B cell (primary cell): ENCODE results near the gene KHDC4. TPM values are rescaled to one million over a fixed set of nuclear protein-coding genes. Genes with fewer than 3 reads are reported as not detected.
A peak's percentile ranks its signal among the peaks of the same experiment; 100 is the strongest.

Experiments used
- ATAC-seq: fragments of 200-7000 bp; cut with Tn5 transposase; one replicate; pipeline ENCODE4 v1.10.0; 2021; ENCODE audit warnings: low read depth, mild to moderate bottlenecking, moderate number of reproducible peaks, moderate library complexity
- CTCF ChIA-PET: fragments of 350-600 bp; sonication (Branson Sonifier 250); formaldehyde crosslinking; loops from one replicate; lab custom pipeline; 2021; ENCODE audit warnings: antibody characterized with exemption, inconsistent platforms; lab: Charles Lee
- POLR2A ChIA-PET: fragments of 350-600 bp; sonication (Branson Sonifier 250); formaldehyde crosslinking; loops from one replicate; lab custom pipeline; 2021; ENCODE audit warnings: antibody characterized with exemption; lab: Charles Lee
- DNase-seq: peaks from one replicate; pipeline ENCODE4 v3.0.0; 2013
- H2AFZ ChIP-seq: 2 replicates; pipeline ENCODE4 v1.6.1; 2012; ENCODE audit warnings: mild to moderate bottlenecking, low read depth, low read length; ENCODE audit not compliant: insufficient read depth, poor library complexity, severe bottlenecking
- H3K27ac ChIP-seq, 2 donors: 1 replicate in 1 of 2; 2 replicates in 1 of 2; pipeline ENCODE4 v1.5.1; 2012 to 2013; ENCODE audit warnings: low read length in 2 of 2, mild to moderate bottlenecking in 2 of 2, moderate library complexity in 1 of 2
- H3K27me3 ChIP-seq, 4 experiments: fragments of 200-600 bp in 1 of 4; sonication (generic) in 1 of 4; replicated peaks in 1 of 4; 1 replicate in 2 of 4; 2 replicates in 2 of 4; pipeline versions ENCODE4 v1.6.1 to v1.7.0; 2013 to 2016; ENCODE audit warnings: low read length in 3 of 4, mild to moderate bottlenecking in 2 of 4, mixed read lengths in 1 of 4, moderate library complexity in 1 of 4; ENCODE audit not compliant: insufficient read depth in 4 of 4, control insufficient read depth in 3 of 4; ENCODE audit errors: control extremely low read depth in 1 of 4
- H3K36me3 ChIP-seq, 2 experiments: replicated peaks in 1 of 2; 1 replicate in 1 of 2; 2 replicates in 1 of 2; pipeline versions ENCODE4 v1.6.1 to v1.7.1; 2013; ENCODE audit warnings: low read length in 1 of 2; ENCODE audit not compliant: insufficient read depth in 2 of 2, control insufficient read depth in 1 of 2; ENCODE audit errors: control extremely low read depth in 1 of 2, extremely low read depth in 1 of 2
- H3K4me1 ChIP-seq, 2 donors: fragments of 200-600 bp in 1 of 2; sonication (generic) in 1 of 2; 1 replicate in 1 of 2; 2 replicates in 1 of 2; pipeline versions ENCODE4 v1.5.1 to v1.6.1; 2013 to 2017; ENCODE audit warnings: low read length in 2 of 2; ENCODE audit not compliant: control insufficient read depth in 2 of 2, insufficient read depth in 2 of 2
- H3K4me2 ChIP-seq: replicated peaks from 2 replicates; pipeline ENCODE3; 2012; ENCODE audit warnings: mild to moderate bottlenecking, low read depth, low read length; ENCODE audit not compliant: poor library complexity, severe bottlenecking
- H3K4me3 ChIP-seq, 5 experiments: fragments of 200-600 bp in 1 of 5; sonication (generic) in 1 of 5; 1 replicate in 3 of 5; 2 replicates in 2 of 5; pipeline versions ENCODE4 v1.5.1 to v1.7.0; 2011 to 2016; ENCODE audit warnings: low read length in 4 of 5, mild to moderate bottlenecking in 4 of 5, low read depth in 2 of 5, control low read depth in 1 of 5, moderate library complexity in 1 of 5; ENCODE audit not compliant: insufficient read depth in 1 of 5; ENCODE audit errors: control extremely low read depth in 1 of 5, extremely low read depth in 1 of 5
- H3K79me2 ChIP-seq: fragments of 200-600 bp; sonication (generic); one replicate; pipeline ENCODE4 v1.6.0; 2016; ENCODE audit warnings: low read length; ENCODE audit not compliant: control insufficient read depth, insufficient read depth
- H3K9ac ChIP-seq: fragments of 200-600 bp; sonication (generic); 2 replicates; pipeline ENCODE4 v1.6.1; 2017; ENCODE audit warnings: mild to moderate bottlenecking, low read length, moderate library complexity
- H3K9me3 ChIP-seq, 3 donors: one replicate each; pipeline versions ENCODE4 v1.6.1 to v1.7.1; 2013; ENCODE audit warnings: low read length in 2 of 3; ENCODE audit not compliant: control insufficient read depth in 2 of 3, insufficient read depth in 1 of 3; ENCODE audit errors: control extremely low read depth in 1 of 3
- H4K20me1 ChIP-seq: 2 replicates; pipeline ENCODE4 v1.6.0; 2012; ENCODE audit warnings: mild to moderate bottlenecking, low read length; ENCODE audit not compliant: insufficient read depth, control insufficient read depth, poor library complexity, severe bottlenecking
- H3K27ac Mint-ChIP-seq: one replicate; pipeline ENCODE4 v1.8.0; 2021; ENCODE audit warnings: mixed read lengths
- H3K27me3 Mint-ChIP-seq: one replicate; pipeline ENCODE4 v1.8.0; 2021; ENCODE audit warnings: mixed read lengths
- H3K4me1 Mint-ChIP-seq: one replicate; pipeline ENCODE4 v1.8.0; 2021; ENCODE audit warnings: mixed read lengths
- H3K4me3 Mint-ChIP-seq: one replicate; pipeline ENCODE4 v1.8.0; 2021; ENCODE audit warnings: mixed read lengths
- H3K9me3 Mint-ChIP-seq: one replicate; pipeline ENCODE4 v1.8.0; 2022; ENCODE audit warnings: mixed read lengths; ENCODE audit not compliant: insufficient read depth
- EZH2 ChIP-seq: IDR thresholded peaks from 2 replicates; pipeline ENCODE4 v1.6.1; 2012; ENCODE audit warnings: borderline replicate concordance, low read depth, mild to moderate bottlenecking, moderate library complexity, low read length; ENCODE audit not compliant: insufficient read depth, poor library complexity, severe bottlenecking
- WGBS: methylation state at CpG from one replicate; pipeline ENCODE4 v1.1.5; 2013; ENCODE audit warnings: missing lambda C conversion rate; ENCODE audit not compliant: insufficient coverage; 5-methylcytosine and 5-hydroxymethylcytosine counted together
- intact Hi-C: fragments of 100-400 bp; cut with micrococcal nuclease; formaldehyde crosslinking; loops from one replicate; pipeline ENCODE4 v1.10.0; 2022
- polyA plus RNA-seq: library from polyadenylated mRNA; depleted of rRNA; stranded (reverse); fragments of >200 nt; gene quantifications from 2 replicates; pipeline ENCODE4 v1.2.3, GENCODE V29; 2012
- total RNA-seq, 2 donors: library from RNA; stranded (reverse); fragments of 120-200 nt in 1 of 2; gene quantifications; 1 replicate in 1 of 2; 2 replicates in 1 of 2; pipeline versions ENCODE4 v1.2.3 to v1.2.4, GENCODE V29; 2013 to 2022
- TF ChIP-seq, protein P1 (sequence below): fragments of 200-600 bp; IDR thresholded peaks from one replicate; pipeline ENCODE4 v1.8.0; 2022; ENCODE audit warnings: antibody characterized with exemption, mild to moderate bottlenecking

KHDC4 gene
- total and polyA plus RNA-seq, 2 donors (not counting 1 experiment from before 2014, with no cell fraction given) = 51.3 to 122 TPM

DNA sequence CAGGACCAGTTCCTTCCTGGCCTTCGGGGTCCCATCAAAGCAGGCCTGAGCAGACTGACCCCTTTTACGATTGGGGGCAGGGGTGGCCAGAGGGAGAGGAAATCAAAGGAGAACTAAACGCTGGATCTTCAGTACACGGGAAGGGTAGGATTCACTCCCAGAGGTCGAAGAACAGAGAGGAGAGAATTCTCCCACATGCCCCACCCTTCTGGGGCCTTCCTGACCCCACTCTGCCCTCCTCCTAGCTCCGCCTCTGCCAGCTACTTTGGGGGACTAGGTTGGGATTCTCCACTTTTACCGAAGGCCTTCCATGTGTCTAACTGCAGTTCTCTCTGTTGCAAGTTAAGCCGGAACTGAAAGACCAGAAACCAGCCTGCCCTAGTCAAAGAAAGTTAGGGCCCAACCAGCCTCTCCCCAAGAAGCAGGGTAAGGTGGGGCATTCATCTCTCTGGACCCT lies 44.8 kb upstream of the KHDC4 start:
- WGBS = 0% methylated on average over 1 of the region's 8 CpGs
- ATAC-seq = no peak
- POLR2A ChIA-PET = interaction anchor here (0.5 to 4.4 kb wide), 12 partner anchors 9 to 358 kb away, joined by 3 to 61 read pairs (median 9); partner anchors contain the start of genes KHDC4, LAMTOR2 and RXFP4
- Histone ChIP-seq H4K20me1 (peaks cover 41% of the 10 kb centered on the region), H3K9me3 (no peaks in the 10 kb centered on the region), H3K27me3 (no peaks in the 10 kb centered on the region), H3K36me3 (peaks cover 1 to 11% of the 10 kb centered on the region in 2 experiments), H3K27ac (peak overlapping the region; percentile 70 to 91), H3K79me2 (peaks cover 98% of the 10 kb centered on the region), H3K4me1 (peaks cover 65 to 73% of the 10 kb centered on the region in 2 donors), H3K4me3 (peak overlapping the region; percentile 76 to 93 (median 81)), H3K9ac (peak overlapping the region; percentile 89), H2AFZ (peak overlapping the region; percentile 67), H3K4me2 (peak overlapping the region; percentile 93)
- DNase-seq = peak; percentile 42
- TF ChIP-seq EZH2 = no peak
- TF ChIP-seq, protein P1, sequence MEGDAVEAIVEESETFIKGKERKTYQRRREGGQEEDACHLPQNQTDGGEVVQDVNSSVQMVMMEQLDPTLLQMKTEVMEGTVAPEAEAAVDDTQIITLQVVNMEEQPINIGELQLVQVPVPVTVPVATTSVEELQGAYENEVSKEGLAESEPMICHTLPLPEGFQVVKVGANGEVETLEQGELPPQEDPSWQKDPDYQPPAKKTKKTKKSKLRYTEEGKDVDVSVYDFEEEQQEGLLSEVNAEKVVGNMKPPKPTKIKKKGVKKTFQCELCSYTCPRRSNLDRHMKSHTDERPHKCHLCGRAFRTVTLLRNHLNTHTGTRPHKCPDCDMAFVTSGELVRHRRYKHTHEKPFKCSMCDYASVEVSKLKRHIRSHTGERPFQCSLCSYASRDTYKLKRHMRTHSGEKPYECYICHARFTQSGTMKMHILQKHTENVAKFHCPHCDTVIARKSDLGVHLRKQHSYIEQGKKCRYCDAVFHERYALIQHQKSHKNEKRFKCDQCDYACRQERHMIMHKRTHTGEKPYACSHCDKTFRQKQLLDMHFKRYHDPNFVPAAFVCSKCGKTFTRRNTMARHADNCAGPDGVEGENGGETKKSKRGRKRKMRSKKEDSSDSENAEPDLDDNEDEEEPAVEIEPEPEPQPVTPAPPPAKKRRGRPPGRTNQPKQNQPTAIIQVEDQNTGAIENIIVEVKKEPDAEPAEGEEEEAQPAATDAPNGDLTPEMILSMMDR = no peak
- Mint-ChIP-seq H3K9me3 (no peaks in the 10 kb centered on the region), H3K4me1 (peaks cover 82% of the 10 kb centered on the region), H3K27me3 (no peaks in the 10 kb centered on the region), H3K4me3 (peak overlapping the region; percentile 95), H3K27ac (peak overlapping the region; percentile 94)
- intact Hi-C loops = loop anchor here (1.0 to 5.0 kb wide), 4 partner anchors 9 to 232 kb away; partner anchors contain the start of gene LAMTOR2
- CTCF ChIA-PET = interaction anchor here (0.6 to 12.2 kb wide), 9 partner anchors 11 to 76 kb away, joined by 4 to 206 read pairs (median 10); partner anchors contain the start of genes KHDC4 and RXFP4

DNA sequence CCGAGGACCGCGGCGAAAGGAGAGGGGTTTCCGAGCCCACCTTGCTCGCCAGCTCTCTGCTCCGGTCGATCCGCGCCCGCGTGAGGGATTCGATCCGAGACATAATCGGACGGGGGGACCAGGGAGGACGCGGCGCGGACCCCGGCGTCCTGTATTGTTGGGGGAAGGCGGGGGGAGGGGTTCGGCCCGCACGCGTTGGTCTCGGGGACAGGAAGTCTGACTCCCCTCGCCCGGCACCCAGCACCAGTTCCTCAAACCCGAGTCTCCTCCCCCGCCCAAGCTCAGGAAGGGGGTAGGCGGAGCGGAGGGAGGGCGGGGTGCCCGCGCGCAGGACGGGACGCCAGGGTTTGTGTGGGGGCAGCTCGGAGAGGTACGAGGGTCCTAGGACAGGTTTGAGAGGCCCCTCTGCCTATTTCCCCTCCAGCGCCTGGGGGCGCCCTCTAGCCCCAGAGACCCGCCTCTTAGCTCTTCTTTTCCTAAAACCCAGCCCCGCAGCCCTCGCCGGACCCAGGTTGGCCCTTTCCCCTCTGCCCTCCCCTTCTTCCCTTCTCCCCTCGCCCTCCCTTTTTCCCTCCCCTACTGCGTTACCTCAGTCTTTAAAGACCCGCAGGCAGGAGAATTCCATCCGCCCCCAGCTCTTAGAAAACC lies 44.2 kb upstream of the KHDC4 start, which contains the start of gene ARHGEF2:
Gene ARHGEF2, minus strand, starts transcription at position 223 of the 648 bp plus-strand sequence. Its CDS starts 120 bp downstream, at position 103.
- no peaks in the 10 kb centered on the region for H3K27me3 ChIP-seq
- Mint-ChIP-seq H3K27ac (peak within 1 kb of the TSS; percentile 94), H3K4me1 (peaks cover 81% of the 10 kb centered on the region), H3K9me3 (no peaks in the 10 kb centered on the region), H3K4me3 (peak within 1 kb of the TSS; percentile 95), H3K27me3 (no peaks in the 10 kb centered on the region)
- peak within 1 kb of the TSS; percentile 70 to 91 for H3K27ac ChIP-seq
- H3K36me3 ChIP-seq = peaks cover 3 to 12% of the 10 kb centered on the region in 2 experiments
- DNase-seq (peak; percentile 89), ATAC-seq (peak; percentile 76)
- intact Hi-C loops = loop anchor here (1.0 to 5.0 kb wide), 3 partner anchors 32 to 231 kb away; partner anchors contain the start of gene LAMTOR2
- peak within 1 kb of the TSS; percentile 89 for H3K9ac ChIP-seq
- TF ChIP-seq, protein P1 = peak; percentile 6
- TF ChIP-seq EZH2 = no peak
- H3K79me2 ChIP-seq = peaks cover 98% of the 10 kb centered on the region
- H3K4me1 ChIP-seq = peaks cover 63 to 73% of the 10 kb centered on the region in 2 donors
- peaks cover 47% of the 10 kb centered on the region for H4K20me1 ChIP-seq
- no peaks in the 10 kb centered on the region for H3K9me3 ChIP-seq
- 0% methylated on average over 33 of the region's 52 CpGs for WGBS
- ChIA-PET CTCF (interaction anchor here (0.6 to 12.2 kb wide), 10 partner anchors 11 to 75 kb away, joined by 3 to 206 read pairs (median 8); partner anchors contain the start of genes KHDC4 and RXFP4), POLR2A (interaction anchor here (0.5 to 4.4 kb wide), 12 partner anchors 8 to 866 kb away, joined by 3 to 61 read pairs (median 8); partner anchors contain the start of genes KHDC4, LAMTOR2 and RXFP4)
- peak within 1 kb of the TSS; percentile 93 for H3K4me2 ChIP-seq
- peak within 1 kb of the TSS; percentile 76 to 93 (median 81) for H3K4me3 ChIP-seq
- H2AFZ ChIP-seq = peak within 1 kb of the TSS; percentile 67
